Measurements from ENCODE around the gene R3HDM2.

GRCh38 chr12:57276935-57277563, 153.8 kb downstream of the R3HDM2 start:
- peak; percentile 79 for TF ChIP-seq CTCF (conservative IDR thresholded peaks at IDR 0.05; ENCODE audit: low read length)
- no peak for TF ChIP-seq EZH2phosphoT487 (IDR thresholded peaks at IDR 0.05; ENCODE audit: borderline replicate concordance, low read depth, low read length)
